Measurements from ENCODE around the gene MRGPRX2.

GRCh38 chr11:19100885-19101284, 40.4 kb upstream of the MRGPRX2 start:
- TF ChIP-seq CTCF (IDR thresholded peaks at IDR 0.05): no peak
- no peak for TF ChIP-seq POLR2A (IDR thresholded peaks at IDR 0.05)
- no peak for TF ChIP-seq POLR2AphosphoS5 (IDR thresholded peaks at IDR 0.05)

Measured in upper lobe of left lung (tissue), 4 donors.